DLD1 (cell line): ENCODE measurements around the gene AMMECR1L.
"Not testable (repeated sequence)": the region's sequence is repeated elsewhere in the genome, so short reads cannot be mapped to it uniquely, and the experiment has no call there.

ENCODE experiments used
- in situ Hi-C: cut with HindIII; loops from 2 replicates; pipeline ENCODE4 v1.10.0; 2017; ENCODE audit warnings: low sequenced_read_pairs

Gene AMMECR1L

GRCh38 chr2:127841466-127842178, 44.1 kb downstream of the AMMECR1L start:
- in situ Hi-C loops, result no loop called here

DNA sequence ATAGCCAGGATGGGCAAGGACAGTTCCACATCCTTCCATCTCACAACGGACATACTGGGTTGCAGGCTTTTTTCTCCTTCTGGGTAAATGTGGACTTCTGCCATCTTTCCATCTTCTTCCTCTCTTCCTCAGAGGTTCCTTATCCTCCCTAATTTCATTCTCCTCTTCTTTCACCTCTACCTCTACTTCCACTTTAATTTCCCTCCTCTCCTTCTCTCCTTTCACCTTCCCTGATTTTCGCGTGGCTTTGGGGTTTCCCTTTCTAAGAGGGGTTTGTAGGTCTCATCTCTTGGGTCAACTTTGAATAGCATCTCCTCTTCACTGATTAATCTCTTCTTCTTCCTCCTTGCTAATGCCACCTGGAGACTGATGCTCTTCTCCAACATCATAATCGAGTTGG, 44.9 kb downstream of the AMMECR1L start:
- in situ Hi-C loops, result no loop called here

GRCh38 chr2:127834951-127835350, 50.8 kb downstream of the AMMECR1L start:
- in situ Hi-C loops, result no loop called here

DNA sequence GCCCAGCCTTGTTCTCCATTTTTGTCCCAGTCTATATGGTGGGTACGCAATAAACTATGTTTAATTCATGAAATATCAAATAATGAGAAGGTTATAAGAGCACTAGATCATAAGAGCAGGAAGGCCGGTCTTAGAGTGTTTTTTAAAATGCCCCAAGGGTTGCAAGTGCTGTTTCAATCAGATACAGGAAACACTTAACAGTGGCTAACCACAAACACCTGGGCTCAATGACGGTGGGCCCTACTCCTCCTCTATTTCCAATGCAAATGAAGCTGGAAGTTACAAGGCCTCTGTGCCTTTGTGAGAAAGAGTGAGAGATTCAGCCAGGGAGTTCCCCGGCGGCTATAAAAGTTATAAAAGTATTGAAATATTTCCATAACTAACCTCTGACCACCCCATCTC, 55.9 kb downstream of the AMMECR1L start:
- in situ Hi-C loops, result no loop called here

DNA sequence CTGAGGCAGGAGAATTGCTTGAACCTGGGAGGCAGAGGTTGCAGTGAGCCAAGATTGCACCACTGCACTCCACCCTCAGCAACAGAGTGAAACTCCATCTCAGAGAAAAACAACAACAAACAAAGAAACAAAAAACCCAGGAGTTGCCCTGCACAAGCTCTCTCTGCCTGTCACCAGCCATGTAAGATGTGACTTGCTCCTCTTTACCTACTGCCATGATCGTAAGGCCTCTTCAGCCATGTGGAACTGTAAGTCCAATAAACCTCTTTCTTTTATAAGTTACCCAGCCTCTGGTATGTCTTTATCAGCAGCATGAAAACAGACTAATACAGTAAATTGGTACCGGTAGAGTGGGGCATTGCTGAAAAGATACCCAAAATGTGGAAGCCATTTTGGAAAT, 59.0 kb downstream of the AMMECR1L start:
- in situ Hi-C loops, result not testable (repeated sequence)

DNA sequence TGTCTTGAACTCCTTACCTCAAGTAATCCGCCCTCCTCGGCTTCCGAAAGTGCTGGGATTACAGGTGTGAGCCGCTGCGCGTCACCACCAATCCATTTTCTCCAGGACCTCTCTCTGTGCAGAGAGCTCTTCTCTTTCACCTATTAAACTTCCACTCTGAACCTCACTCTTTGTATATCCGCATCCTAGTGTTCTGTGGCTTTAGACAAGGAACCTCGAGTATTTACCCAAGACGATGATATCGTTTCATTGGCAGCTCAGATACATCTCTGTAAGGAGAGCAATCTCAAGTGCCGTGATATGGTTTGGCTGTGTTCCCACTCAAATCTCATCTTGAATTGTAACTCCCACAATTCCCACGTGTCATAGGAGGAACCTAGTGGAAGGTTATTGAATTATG, 59.7 kb downstream of the AMMECR1L start:
- in situ Hi-C loops, result no loop called here

DNA sequence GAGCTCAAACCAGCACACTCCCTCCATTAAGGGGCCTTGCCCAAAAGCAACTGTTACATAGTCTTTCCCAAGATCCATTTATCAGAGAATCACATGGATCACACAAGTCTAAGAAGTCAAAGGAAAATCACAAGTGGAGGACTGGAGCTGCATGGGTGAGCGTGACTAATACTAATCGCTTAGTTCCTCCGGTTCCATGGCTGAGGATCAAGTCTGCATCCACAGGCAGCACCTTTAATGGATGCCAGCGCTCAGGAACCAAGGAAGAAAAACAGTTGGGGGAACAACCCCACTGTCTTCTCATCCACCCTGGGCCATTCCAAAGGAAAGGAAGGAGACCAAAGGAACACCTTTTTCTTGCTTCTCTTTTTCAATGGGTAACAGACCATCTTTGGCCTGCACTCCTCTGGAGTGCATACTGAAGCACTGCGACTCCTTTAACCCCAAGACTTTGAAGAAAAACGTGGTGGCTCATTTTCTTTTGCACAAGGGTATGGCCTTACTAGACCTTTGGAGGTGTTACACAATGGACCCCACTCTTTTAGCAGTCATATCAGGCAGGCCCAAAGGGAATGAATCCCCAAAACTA, 65.6 kb downstream of the AMMECR1L start:
- in situ Hi-C loops, result no loop called here

GRCh38 chr2:127818794-127819425, 66.8 kb downstream of the AMMECR1L start:
- in situ Hi-C loops, result no loop called here

- in situ Hi-C loops, result no loop called here
These were observed 67.5 kb downstream of the AMMECR1L start for GRCh38 chr2:127818241-127818640.

DNA sequence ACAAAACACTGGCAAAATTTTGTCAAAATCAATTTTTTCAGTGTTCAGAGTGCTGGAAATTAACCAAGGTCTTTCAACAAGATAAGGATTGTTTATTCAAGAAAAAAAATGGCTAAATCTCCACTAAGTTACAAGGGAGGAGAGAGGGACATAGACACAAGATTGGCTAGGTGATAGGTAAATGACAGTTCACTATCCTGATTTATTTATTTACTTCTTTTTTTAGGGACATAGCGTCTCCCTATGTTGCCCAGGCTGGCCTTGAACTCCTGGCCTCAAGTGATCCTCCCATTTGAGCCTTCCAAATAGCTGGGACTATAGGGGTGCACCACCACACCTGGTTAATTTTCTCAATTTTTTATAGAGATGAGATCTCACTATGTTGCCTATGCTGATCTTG, 71.1 kb downstream of the AMMECR1L start:
- in situ Hi-C loops, result no loop called here

GRCh38 chr2:127812441-127812840, 73.3 kb downstream of the AMMECR1L start:
- in situ Hi-C loops, result not testable (repeated sequence)
